Pons (tissue), 1 donor: ENCODE results near the gene ZNF605.
"Not testable (repeated sequence)": the region's sequence is repeated elsewhere in the genome, so short reads cannot be mapped to it uniquely, and the experiment has no call there.

Source experiments
- DNase-seq: peaks from one replicate; pipeline ENCODE4 v3.0.0-alpha.2; 2016; ENCODE audit warnings: low spot score

Gene ZNF605

DNA sequence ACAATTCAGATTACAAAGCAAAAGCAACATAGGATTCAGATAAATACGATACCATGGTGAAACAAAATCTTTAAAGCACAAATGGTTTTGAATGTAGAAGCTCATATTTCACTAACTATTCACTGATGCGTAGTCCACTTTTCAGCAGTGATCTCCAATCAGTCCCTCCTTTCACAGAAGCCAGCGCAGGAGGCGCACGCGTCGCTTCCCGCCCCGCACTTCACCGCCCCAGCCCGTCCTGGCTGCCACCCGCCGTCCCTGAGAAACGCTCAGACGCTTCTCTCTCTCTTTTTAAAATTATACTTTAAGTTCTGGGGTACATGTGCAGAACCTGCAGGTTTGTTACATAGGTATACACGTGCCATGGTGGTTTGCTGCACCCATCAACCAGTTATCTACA, 48.9 kb downstream of the ZNF605 start:
- no peak for DNase-seq

DNA sequence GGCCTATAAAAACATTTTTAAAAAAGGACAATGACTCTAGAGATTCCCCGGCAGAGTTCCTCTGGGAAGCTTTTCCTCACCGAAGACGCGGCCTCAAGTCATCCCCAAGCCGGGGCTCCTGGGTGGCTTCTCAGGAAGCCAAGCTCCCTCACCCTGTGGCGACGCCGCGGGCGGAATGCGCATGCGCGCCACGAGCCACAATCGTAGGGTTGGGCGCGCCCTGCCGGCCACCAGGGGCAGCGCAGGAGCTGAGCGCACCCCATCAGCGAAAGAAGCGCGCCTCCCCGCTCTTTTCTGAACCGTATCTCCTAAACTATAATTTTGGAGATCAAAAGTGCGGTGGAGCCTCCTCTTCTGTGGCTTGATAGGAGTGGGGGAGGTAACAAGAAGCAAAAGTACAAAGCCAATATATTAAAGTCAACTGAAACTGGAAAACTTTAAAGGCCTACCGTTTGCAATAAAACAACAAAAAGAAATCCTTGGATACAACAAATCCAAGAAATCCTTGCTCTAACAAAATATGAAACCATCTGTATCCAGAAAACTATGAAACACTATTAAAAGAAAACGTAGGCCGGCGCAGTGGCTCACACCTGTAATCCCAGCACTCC, 51.3 kb downstream of the ZNF605 start:
- DNase-seq = peak; percentile 47

DNA sequence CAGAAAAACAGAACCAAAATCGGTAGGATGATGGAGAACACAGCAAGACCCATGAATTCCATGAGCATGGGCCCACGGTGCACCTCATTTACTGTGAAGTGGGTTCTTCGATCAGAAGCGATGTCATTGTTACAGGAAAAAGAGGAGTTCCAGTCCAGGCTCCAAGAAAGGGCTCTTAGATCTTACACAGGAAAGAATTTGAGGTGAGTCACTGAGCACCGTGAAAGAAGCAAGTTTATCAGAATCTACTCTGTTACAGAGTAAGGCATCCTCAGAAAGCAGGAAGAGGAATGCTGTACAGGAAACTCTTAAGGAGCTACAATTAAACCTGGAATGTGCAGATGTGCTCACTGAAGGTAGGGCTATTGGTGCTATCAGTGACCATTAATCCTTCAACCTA, 57.1 kb downstream of the ZNF605 start:
- DNase-seq = no peak

DNA sequence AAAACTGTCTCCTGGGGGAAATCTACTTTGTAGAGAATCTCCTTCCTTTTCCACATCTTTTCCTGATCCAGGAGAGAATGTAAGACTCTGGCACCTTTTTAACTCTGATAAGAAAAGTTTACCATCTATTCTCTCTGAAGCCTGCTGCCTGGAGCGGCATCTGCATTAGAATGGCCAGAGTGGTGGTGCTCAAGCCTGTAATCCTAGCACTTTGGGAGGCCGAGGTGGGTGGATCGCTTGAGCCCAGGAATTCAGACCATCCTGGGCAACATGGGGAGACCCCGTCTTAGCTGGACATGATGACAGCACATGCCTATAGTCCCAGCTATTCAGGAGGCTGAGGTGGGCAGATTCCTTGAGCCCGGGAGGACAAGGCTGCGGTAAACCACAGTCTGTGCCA, 67.3 kb downstream of the ZNF605 start:
- DNase-seq = no peak

DNA sequence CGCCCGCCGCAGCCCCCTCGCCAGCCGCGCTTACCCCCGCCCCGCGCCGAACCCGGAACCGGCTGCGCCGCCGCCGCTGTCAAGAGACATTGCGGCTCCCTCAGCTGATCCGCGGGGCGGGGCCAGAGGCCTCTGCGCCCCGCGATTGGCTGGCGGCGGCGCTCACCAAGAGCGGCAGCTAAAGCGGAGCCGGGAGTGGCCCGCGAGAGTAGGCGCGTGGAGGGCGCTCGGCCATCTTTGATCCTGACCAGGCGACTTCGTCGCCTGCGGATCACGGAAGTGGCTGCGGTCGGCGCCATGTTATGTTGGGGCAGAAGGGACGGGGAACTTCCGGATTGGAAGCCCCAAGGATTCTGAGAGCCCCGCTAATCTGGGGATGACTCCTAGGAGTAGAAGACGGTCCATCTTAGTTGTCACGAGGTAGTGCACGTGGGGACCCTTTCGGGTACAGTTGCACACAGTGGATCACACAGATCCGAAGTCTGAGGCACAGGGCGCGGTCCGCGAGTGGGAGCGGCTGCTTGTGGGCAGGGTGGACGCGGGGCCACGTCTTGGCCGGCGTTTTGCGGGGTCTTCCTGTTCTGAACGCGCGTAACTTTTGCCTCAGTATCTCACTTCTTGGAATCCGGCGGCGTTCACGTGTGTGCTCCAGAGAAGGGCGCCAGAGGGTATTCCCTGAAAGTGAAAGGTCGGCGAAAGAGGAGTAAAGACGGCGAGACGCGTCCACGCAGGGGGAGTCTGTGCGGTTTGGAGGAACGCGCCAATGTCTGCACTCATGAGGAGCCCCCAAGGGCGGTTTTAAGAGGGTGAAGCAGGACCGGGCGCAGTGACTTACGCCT, 68.4 kb downstream of the ZNF605 start, which contains the start of gene CHFR:
Gene CHFR (minus strand): TSS at position 93 of the 839 bp plus-strand sequence. CDS start 277 bp downstream, outside the sequence.
- peak; percentile 97 for DNase-seq

DNA sequence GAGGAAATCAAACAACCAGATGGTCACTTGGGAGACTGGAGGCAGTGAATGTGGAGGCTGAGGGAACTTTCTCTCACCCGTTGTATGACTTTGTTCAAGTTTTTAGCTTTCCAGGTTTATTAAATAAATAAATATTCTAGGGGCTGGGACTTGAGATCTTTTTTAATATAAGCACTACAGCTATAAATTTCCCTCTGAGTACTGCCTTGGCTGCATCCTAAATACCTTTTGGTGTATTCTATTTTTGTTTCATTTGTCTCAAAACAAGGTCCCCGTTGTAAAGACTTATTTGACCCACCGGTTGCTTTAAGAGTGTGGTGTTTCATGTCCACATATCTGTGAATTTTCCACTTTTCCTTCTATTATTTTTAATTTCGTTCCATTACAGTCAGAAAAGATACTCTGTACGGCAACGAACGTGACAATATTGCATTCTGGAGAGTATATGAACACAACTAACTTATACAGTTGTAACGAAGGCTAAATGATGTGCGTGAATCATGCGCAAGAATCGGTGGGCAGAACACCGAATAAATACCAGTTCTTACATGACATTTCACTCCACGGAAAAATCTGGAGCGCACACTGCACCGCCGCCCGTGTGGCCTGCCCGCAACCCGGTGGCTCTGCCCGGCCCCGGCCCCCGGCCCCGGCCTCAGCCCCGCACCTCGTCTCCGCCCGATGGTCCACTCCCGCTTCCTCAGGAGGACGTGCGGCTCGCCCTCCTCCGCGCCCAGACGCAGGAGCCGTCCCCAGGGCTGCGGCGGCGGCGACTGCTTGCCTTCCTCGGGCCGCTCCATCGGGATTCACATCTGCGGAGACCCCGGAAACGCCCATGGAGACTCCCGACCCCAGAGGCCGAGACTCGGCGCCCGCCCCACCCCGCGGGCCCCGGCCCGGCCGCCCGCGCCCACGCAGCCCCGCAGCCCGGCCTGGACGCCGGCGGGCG, 69.3 kb downstream of the ZNF605 start:
- no peak for DNase-seq

DNA sequence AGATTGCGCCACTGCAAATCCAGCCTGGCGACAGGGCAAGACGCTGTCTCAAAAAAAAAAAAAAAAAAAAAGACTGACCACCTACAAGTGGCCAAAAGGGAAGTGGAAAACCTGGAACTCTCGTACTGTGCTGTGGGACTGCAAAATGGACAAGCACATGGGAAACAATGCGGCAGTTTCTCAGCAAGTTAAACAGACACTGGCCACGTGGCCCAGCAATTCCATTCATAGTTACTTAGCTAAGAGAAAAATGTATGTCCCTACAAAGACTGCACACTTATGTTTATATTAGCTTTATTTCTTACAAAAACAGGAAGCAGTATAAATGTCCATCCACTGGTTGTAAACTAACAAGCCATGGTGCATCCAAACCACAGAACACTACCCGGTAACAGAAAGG, 74.3 kb downstream of the ZNF605 start:
- peak; percentile 19 for DNase-seq

DNA sequence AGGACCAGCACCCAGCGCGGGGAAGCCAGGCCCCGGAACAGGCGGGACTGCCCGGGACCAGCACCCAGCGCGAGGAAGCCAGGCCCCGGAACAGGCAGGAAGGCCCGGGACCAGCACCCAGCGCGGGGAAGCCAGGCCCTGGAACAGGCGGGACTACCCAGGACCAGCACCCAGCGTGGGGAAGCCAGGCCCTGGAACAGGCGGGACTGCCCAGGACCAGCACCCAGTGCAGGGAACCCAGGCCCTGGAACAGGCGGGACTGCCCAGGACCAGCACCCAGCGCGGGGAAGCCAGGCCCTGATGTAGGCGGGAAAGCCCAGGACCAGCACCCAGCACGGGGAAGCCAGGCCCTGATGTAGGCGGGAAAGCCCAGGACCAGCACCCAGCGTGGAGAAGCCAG, 81.5 kb downstream of the ZNF605 start:
- not testable (repeated sequence) for DNase-seq

DNA sequence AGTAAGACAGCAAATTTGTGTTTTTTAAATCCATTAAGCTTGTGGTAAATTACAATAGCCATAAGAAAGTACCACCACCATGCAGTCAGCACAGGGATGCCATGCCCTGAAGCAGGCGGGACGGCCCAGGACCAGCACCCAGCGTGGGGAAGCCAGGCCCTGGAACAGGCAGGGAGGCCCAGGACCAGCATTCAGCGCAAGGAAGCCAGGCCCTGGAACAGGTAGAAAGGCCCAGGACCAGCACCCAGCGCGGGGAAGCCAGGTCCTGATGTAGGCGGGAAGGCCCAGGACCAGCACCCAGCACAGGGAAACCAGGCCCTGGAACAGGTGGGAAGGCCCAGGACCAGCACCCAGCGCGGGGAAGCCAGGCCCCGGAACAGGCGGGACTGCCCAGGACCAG, 81.9 kb downstream of the ZNF605 start:
- no peak for DNase-seq

DNA sequence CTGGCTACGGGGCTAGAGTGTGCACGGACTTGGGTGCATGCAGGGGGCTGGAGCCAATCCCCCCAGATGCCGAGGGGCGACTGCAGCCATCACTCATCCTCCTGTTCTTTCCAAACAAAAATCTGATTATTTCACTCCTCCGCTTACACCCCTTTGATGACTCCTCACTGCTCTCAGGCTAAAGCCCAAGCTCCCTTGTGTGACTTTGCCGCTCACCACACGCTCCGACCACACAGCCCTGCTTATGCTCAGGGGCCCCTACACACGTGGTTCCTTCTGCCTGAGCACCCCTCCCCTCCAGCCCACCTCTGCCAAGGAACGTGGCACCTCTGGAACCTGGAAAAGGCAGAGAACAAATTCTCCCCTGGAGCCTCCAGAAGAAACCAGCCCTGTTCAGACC, 82.4 kb downstream of the ZNF605 start:
- DNase-seq = no peak

DNA sequence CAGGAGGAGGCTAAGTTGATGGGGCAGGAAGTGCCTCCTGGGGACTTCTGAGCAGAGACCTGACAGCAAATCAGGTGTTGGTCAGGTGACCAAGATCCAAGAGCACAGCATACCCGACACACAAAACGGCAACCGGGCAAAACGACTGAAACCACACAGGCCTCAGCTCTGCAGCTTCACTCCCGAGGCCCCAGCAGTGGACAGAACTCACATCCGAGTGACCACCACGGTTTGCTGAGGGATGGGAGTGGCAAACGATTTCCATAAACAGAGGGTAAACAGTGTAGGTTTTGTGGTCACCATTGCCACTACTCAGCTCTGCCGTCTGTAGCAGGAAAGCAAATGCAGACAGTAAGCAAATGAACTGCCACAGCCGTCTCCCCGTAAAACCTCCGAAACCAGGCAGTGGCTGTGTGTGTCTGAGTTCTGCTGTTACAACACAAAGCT, 83.1 kb downstream of the ZNF605 start:
- no peak for DNase-seq

DNA sequence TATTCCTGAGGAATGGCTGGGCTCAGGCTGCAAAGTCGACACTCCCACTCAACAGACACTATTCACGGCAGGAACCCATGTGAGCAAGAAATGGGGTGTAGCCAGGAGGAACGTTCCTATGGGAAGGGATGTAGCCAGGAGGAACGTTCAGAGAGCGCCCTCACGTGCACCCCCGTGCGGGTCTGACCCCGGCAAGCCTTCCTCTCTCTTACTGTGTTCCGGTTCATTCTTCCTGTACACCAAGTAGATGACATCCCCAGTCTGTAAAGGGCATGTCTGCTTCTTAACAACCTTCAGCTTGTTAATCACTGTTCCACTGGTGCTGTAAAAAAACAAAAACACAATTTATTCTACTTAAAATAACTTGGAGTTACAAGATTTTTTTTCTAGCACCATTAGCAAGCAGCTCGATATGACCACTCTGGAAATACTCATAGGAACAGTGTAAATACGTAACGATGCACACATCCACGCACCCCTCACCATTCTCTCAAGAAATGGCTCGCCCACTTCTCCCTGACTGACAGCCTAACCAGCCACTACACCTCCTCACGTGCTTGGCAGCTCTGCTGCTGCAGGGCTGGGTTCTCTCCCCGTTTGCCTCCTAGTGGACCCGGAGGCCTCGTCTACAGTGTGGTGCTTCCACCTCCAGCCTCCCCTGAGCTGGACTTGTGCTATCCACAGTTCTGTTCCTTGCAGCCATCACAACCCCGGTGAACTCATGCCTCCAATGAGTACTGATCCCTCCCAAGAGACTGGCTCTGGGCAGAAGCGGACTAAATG, 83.8 kb downstream of the ZNF605 start:
- DNase-seq = no peak

DNA sequence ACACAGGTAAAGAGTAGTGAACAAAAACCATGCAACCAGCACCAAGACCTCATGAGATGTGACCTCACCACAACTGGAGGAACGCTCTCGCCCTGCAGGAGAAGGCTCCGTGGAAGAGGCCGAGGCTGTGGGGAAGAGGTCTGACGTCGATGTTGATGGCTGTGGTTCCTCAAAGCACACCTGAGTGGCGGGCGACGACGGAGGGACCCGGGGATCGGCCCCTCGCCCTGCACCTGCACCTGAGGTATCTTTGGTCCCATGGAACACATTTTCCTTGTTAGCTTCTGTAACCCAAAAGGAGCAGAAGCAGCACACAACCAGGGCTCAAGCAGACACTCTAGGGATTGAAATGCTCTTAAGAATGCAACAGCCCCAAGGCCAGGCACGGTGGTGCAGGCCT, 86.6 kb downstream of the ZNF605 start:
- no peak for DNase-seq
